ENCODE measurements around the gene RNF166. TPM values are rescaled to one million over a fixed set of nuclear protein-coding genes. Genes with fewer than 3 reads are reported as not detected.

The RNF166 gene
- polyA plus RNA-seq, 3 donors = 99.3 to 255 (median 120) TPM

GRCh38 chr16:88703486-88704309, 2.5 kb downstream of the RNF166 start:
- peaks cover 72 to 82% of the 10 kb centered on the region in 2 donors for H3K4me1 ChIP-seq (ENCODE audit: control insufficient read depth in 1 of 2, insufficient read depth in 2 of 2, low read length in 2 of 2)
- peak overlapping the region; percentile 83 for H3K4me2 ChIP-seq (replicated peaks; ENCODE audit: extremely low read depth, low read length, poor library complexity, severe bottlenecking)
- H3K27me3 Mint-ChIP-seq (ENCODE audit: low read depth in 3 of 3) = peaks cover 0 to 4% (median 3%) of the 10 kb centered on the region in 3 donors
- peak overlapping the region; percentile 78 to 96 (median 93) for H3K4me3 ChIP-seq (replicated peaks in 1 of 3; ENCODE audit: low read depth in 2 of 3, low read length in 3 of 3)
- H3K27ac ChIP-seq (ENCODE audit: low read depth in 1 of 2, low read length in 2 of 2) = peak overlapping the region; percentile 84 to 88
- peaks cover 79% of the 10 kb centered on the region for H3K79me2 ChIP-seq (ENCODE audit: insufficient read depth, low read length)
- H3K36me3 ChIP-seq (replicated peaks in 1 of 2; ENCODE audit: control insufficient read depth in 1 of 2, insufficient read depth in 2 of 2, low read length in 2 of 2) = peaks cover 18 to 19% of the 10 kb centered on the region in 2 donors
- WGBS (ENCODE audit: insufficient coverage) = 2% methylated on average over 24 of the region's 26 CpGs
- peak; percentile 56 to 75 (median 64) for DNase-seq
- H3K27ac Mint-ChIP-seq = peak overlapping the region; percentile 90 to 99 (median 98)
- peak overlapping the region; percentile 79 for H3K9ac ChIP-seq (ENCODE audit: insufficient read depth, low read length, poor library complexity, severe bottlenecking)
- H3K36me3 Mint-ChIP-seq = peaks cover 23 to 39% of the 10 kb centered on the region in 2 donors
- no peak overlapping the region for H2AFZ ChIP-seq (ENCODE audit: insufficient read depth, low read depth, low read length, poor library complexity, severe bottlenecking)
- peaks cover 0 to 2% (median 0%) of the 10 kb centered on the region in 7 donors for H3K9me3 Mint-ChIP-seq
- peaks cover 63% of the 10 kb centered on the region for H3K4me1 Mint-ChIP-seq
- TF ChIP-seq CTCF (IDR thresholded peaks at IDR 0.05) = no peak
- H3K27me3 ChIP-seq (ENCODE audit: control insufficient read depth in 2 of 2, insufficient read depth in 2 of 2, low read length in 2 of 2) = no peaks in the 10 kb centered on the region
- intact Hi-C loops (cut with micrococcal nuclease) = loop anchor here (2.0 to 10.0 kb wide), 4 partner anchors 41 to 749 kb away; partner anchors contain the start of genes MVD (in 2 of the 2), BANP (in 1 of the 2) and ZC3H18 (in 1 of the 2)
- no peaks in the 10 kb centered on the region for H3K9me3 ChIP-seq (replicated peaks in 1 of 2; ENCODE audit: control insufficient read depth in 1 of 2, insufficient read depth in 1 of 2, low read length in 2 of 2)
- peaks cover 33% of the 10 kb centered on the region for H4K20me1 ChIP-seq (ENCODE audit: insufficient read depth, low read length)
- peak overlapping the region; percentile 99 for H3K4me3 Mint-ChIP-seq

- Histone ChIP-seq H3K79me2 (ENCODE audit: insufficient read depth, low read length) (peaks cover 90% of the 10 kb centered on the region), H3K27ac (ENCODE audit: low read depth in 1 of 2, low read length in 2 of 2) (peak overlapping the region; percentile 84 to 88), H3K4me1 (ENCODE audit: control insufficient read depth in 1 of 2, insufficient read depth in 2 of 2, low read length in 2 of 2) (peaks cover 72 to 79% of the 10 kb centered on the region in 2 donors), H3K9me3 (replicated peaks in 1 of 2; ENCODE audit: control insufficient read depth in 1 of 2, insufficient read depth in 1 of 2, low read length in 2 of 2) (no peaks in the 10 kb centered on the region), H3K36me3 (replicated peaks in 1 of 2; ENCODE audit: control insufficient read depth in 1 of 2, insufficient read depth in 2 of 2, low read length in 2 of 2) (peaks cover 29 to 30% of the 10 kb centered on the region in 2 donors), H3K9ac (ENCODE audit: insufficient read depth, low read length, poor library complexity, severe bottlenecking) (peak overlapping the region; percentile 79), H4K20me1 (ENCODE audit: insufficient read depth, low read length) (peaks cover 44% of the 10 kb centered on the region), H3K4me2 (replicated peaks; ENCODE audit: extremely low read depth, low read length, poor library complexity, severe bottlenecking) (peak overlapping the region; percentile 83), H2AFZ (ENCODE audit: insufficient read depth, low read depth, low read length, poor library complexity, severe bottlenecking) (no peak overlapping the region), H3K4me3 (replicated peaks in 1 of 3; ENCODE audit: low read depth in 2 of 3, low read length in 3 of 3) (peak overlapping the region; percentile 78 to 96 (median 93)), H3K27me3 (ENCODE audit: control insufficient read depth in 2 of 2, insufficient read depth in 2 of 2, low read length in 2 of 2) (no peaks in the 10 kb centered on the region)
- peak overlapping the region; percentile 90 to 99 (median 98) for H3K27ac Mint-ChIP-seq
- no peak for TF ChIP-seq CTCF (IDR thresholded peaks at IDR 0.05)
- DNase-seq = peak; percentile 64 to 70 (median 67)
- 43% methylated on average over 29 of the region's 31 CpGs for WGBS (ENCODE audit: insufficient coverage)
- H3K4me3 Mint-ChIP-seq = peak overlapping the region; percentile 99
- peaks cover 0 to 4% (median 2%) of the 10 kb centered on the region in 3 donors for H3K27me3 Mint-ChIP-seq (ENCODE audit: low read depth in 3 of 3)
- peaks cover 33 to 50% of the 10 kb centered on the region in 2 donors for H3K36me3 Mint-ChIP-seq
- peaks cover 0 to under 1% (median 0%) of the 10 kb centered on the region in 7 donors for H3K9me3 Mint-ChIP-seq
- intact Hi-C loops (cut with micrococcal nuclease) = loop anchor here (5.0 to 10.0 kb wide), 3 partner anchors 40 to 748 kb away; partner anchors contain the start of genes MVD (in 2 of the 2) and BANP (in 1 of the 2)
- peaks cover 65% of the 10 kb centered on the region for H3K4me1 Mint-ChIP-seq
Observed at GRCh38 chr16:88702371-88703210, 3.6 kb downstream of the RNF166 start.

Data from CD14-positive monocyte (primary cell).